Right cardiac atrium (tissue), 5 donors: ENCODE measurements around the gene EFCAB11. TPM values are rescaled to one million over a fixed set of nuclear protein-coding genes. Genes with fewer than 3 reads are reported as not detected.
"Not testable (repeated sequence)": the region's sequence is repeated elsewhere in the genome, so short reads cannot be mapped to it uniquely, and the experiment has no call there.

Source experiments
- ATAC-seq, 2 donors: fragments of 200-7000 bp; cut with Tn5 transposase; one replicate each; pipeline versions ENCODE4 v1.8.0 to v1.9.1; 2020; ENCODE audit warnings: moderate library complexity in 2 of 2, mild to moderate bottlenecking in 1 of 2
- DNase-seq, 3 donors: peaks; one replicate each; pipeline ENCODE4 v3.0.0-alpha.2; 2020
- H3K27ac ChIP-seq: one replicate; pipeline ENCODE4 v1.5.1; 2013; ENCODE audit warnings: mild to moderate bottlenecking, low read length, control low read depth, moderate library complexity
- H3K27me3 ChIP-seq: one replicate; pipeline ENCODE4 v1.6.1; 2013; ENCODE audit not compliant: control insufficient read depth, insufficient read depth
- H3K4me1 ChIP-seq: one replicate; pipeline ENCODE4 v1.6.1; 2013; ENCODE audit warnings: low read length; ENCODE audit not compliant: control insufficient read depth, insufficient read depth
- H3K4me3 ChIP-seq: one replicate; pipeline ENCODE4 v1.5.1; 2013; ENCODE audit warnings: low read length, control low read depth
- H3K9me3 ChIP-seq: one replicate; pipeline ENCODE4 v1.6.1; 2013; ENCODE audit warnings: low read length; ENCODE audit not compliant: control insufficient read depth
- WGBS: extraction: QIAGEN DNeasy Blood & Tissue Kit; methylation state at CpG from one replicate; pipeline ENCODE4 v1.1.7; 2013; 5-methylcytosine and 5-hydroxymethylcytosine counted together
- intact Hi-C, 4 donors: fragments of 100-400 bp; cut with DNase I; formaldehyde crosslinking; loops; one replicate each; pipeline versions ENCODE4 v1.11.0 to v1.14.0; 2022 to 2023
- polyA plus RNA-seq: library from polyadenylated mRNA; stranded (reverse); fragments of 200-250 nt; gene quantifications from one replicate; pipeline ENCODE4 v1.2.3, GENCODE V29; 2013
- total RNA-seq, 4 donors: library from RNA; stranded (reverse); fragmentation: NEBNext Ultra II Directional; extraction: Animal tissue kit (Norgen Biotek cat#: 25700); gene quantifications; one replicate each; pipeline ENCODE4 v1.2.1, GENCODE V29; 2021
- donor health status: healthy with polysubstance abuse.
- donor health status: DM: no; HTN: yes; CAD: no.
- donor health status: DM: no; HTN: no; CAD: no.
- donor health status: DM: no; HTN: yes; CAD: no; lungs with severe emphysema.
- donor health status: DM: yes; HTN: yes; CAD: no.

The EFCAB11 gene
- total and polyA plus RNA-seq, 5 donors: 3.0 to 4.2 (median 4.2) TPM

DNA sequence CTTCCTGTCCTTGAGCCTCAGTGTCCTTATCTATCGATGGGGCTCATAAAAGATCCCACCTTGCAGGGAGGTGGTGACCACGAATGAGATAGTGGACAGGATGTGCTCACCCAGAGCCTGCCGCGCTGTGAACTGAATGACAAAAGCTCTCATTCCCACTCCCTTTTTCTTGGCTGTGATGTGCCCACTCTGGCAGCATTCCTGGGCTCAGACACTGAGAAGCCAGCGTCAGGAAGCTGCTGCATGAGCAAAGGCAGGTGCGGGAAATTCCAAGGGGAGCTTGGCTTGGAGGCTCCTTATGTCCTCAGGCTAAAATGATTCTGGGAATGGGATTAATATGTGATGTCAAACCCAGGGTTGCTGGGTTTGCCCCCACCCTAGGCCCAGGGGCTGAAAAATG is 61.6 kb downstream of the EFCAB11 start:
- ATAC-seq: no peak
- Histone ChIP-seq H3K27me3 (no peaks in the 10 kb centered on the region), H3K4me1 (no peaks in the 10 kb centered on the region), H3K9me3 (no peaks in the 10 kb centered on the region), H3K27ac (no peak overlapping the region), H3K4me3 (no peak overlapping the region)
- intact Hi-C loops: no loop called here
- DNase-seq: no peak
- WGBS: 64% methylated on average over 6 of the region's 6 CpGs

DNA sequence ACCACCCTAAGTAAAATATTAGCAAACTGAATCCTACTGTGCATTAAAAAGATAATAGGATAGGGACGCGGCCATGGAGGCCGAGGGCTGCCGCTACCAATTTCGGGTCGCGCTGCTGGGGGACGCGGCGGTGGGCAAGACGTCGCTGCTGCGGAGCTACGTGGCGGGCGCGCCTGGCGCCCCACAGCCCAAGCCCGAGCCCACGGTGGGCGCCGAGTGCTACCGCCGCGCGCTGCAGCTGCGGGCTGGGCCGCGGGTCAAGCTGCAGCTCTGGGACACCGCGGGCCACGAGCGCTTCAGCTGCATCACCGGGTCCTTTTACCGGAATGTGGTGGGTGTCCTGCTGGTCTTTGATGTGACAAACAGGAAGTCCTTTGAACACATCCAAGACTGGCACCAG is 62.8 kb downstream of the EFCAB11 start:
- not testable (repeated sequence) for H3K27ac ChIP-seq, ATAC-seq

DNA sequence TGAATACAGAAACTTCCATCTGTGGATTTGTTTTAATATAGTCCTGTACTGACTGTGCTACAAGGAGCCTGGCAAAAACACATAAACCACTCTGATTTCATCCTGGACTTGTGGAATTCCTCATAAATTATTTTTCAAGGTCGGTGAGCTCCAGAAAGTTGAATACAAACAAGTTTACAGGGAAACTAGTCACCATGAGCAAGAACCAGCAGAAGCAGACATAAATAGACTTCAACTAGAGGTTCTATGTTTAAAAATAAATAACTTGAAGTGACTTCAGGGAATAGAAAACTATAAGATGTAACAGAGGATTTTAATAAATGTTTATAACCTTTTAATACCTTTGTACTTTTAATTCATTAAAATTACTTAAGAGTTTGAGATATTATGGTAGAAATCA is 63.5 kb downstream of the EFCAB11 start:
- no peaks in the 10 kb centered on the region for H3K4me1 ChIP-seq
- no peak for DNase-seq
- ATAC-seq: no peak
- WGBS: 90% methylated on average over 1 of the region's 1 CpG
- intact Hi-C loops: no loop called here
- no peak overlapping the region for H3K27ac ChIP-seq
- no peaks in the 10 kb centered on the region for H3K27me3 ChIP-seq
- no peak overlapping the region for H3K4me3 ChIP-seq
- no peaks in the 10 kb centered on the region for H3K9me3 ChIP-seq

More for the DNA sequence above, 62.8 kb downstream of the EFCAB11 start:
- peak in 1 of 3 donors; percentile 30 for DNase-seq
- H3K27me3 ChIP-seq, H3K9me3 ChIP-seq, H3K4me1 ChIP-seq, intact Hi-C loops, H3K4me3 ChIP-seq: not testable (repeated sequence)
- WGBS: 96% methylated on average over 35 of the region's 35 CpGs

DNA sequence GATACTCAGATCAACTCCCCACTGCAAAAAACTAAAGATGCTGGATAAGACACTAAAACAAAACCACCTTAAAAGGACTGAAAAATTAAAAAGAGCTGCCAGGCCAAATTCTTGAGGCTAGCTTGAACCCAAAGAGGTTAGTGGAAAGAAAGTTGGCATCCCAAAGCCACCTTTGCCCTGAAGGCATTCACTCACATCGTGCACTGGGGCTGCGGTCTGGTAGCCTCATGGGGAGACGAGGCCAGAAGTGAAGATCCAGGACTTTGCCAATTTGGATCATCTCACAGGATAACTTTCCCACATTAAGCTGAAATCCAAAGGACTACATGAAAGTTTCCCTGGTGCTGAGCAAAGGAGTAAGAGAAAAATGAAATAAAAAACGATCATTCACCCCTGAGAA is 63.9 kb downstream of the EFCAB11 start:
- no peak for ATAC-seq
- Histone ChIP-seq H3K9me3 (no peaks in the 10 kb centered on the region), H3K4me1 (no peaks in the 10 kb centered on the region), H3K27ac (no peak overlapping the region), H3K27me3 (no peaks in the 10 kb centered on the region), H3K4me3 (no peak overlapping the region)
- intact Hi-C loops: no loop called here
- 93% methylated on average over 4 of the region's 4 CpGs for WGBS
- no peak for DNase-seq

DNA sequence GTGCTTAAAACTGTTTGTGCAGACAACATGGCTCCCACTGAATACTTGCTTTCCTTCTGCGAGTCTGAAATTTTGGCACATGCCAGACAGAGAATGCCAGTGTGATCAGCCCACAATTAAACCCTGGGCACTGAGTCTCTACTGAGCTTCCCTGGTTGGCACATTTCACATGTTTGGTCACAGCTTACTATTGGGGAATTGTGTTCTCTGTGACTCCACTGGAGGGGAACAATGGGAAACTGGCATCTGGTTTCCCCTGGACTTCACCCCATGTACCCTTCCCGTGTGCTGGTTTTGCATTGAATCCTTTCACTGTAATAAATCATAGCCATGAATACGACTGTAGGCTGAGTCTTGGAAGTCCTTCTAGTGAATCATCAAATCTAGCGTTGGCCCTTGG is 64.9 kb downstream of the EFCAB11 start:
- ATAC-seq: no peak
- Histone ChIP-seq H3K4me3 (no peak overlapping the region), H3K27ac (no peak overlapping the region), H3K9me3 (no peaks in the 10 kb centered on the region), H3K4me1 (no peaks in the 10 kb centered on the region), H3K27me3 (no peaks in the 10 kb centered on the region)
- 91% methylated on average over 4 of the region's 4 CpGs for WGBS
- intact Hi-C loops: no loop called here
- no peak for DNase-seq

DNA sequence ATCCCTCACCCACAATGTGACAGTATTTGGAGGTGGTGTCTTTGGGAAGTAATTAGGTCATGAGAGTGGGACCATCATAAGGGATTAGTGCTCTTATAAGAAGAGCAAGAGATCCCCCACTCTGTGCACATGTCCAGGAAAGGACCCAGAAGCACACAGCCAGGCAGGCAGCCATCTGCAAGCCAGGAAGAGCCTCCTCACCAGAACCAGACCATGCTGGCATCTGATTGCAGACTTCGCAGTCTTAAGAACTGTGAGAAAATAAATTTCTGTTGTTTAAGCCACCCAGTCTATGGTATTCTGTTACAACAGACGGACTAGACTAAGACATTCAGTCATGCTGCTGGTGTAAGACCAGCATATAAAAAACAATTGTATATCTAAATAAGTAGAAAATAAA is 69.8 kb downstream of the EFCAB11 start:
- Histone ChIP-seq H3K4me1 (no peaks in the 10 kb centered on the region), H3K4me3 (no peak overlapping the region), H3K27me3 (no peaks in the 10 kb centered on the region), H3K27ac (no peak overlapping the region), H3K9me3 (no peaks in the 10 kb centered on the region)
- intact Hi-C loops: no loop called here
- DNase-seq (no peak), ATAC-seq (no peak)
- WGBS: 97% methylated on average over 2 of the region's 2 CpGs

DNA sequence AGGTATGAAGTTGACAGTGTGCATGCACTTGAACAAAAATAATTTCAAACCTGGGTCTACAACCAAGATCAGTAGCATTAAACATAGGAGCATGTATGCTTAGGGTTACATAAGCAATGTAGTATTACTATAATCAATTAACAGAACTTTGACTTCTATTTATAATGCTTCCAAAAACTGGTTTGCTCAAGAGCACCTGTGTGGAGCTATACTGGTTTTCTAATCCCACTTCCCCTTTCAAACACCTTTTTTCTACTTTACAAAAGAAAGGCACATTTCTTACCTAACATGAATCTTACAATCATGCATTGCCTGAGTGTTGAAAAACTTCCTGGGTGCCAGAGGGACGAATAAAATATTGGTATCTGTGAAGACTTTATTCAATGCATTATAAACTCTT is 72.7 kb downstream of the EFCAB11 start:
- Histone ChIP-seq H3K4me3 (no peak overlapping the region), H3K4me1 (no peaks in the 10 kb centered on the region), H3K9me3 (no peaks in the 10 kb centered on the region), H3K27me3 (no peaks in the 10 kb centered on the region), H3K27ac (no peak overlapping the region)
- DNase-seq (no peak), ATAC-seq (no peak)
- intact Hi-C loops: no loop called here
- 94% methylated on average over 1 of the region's 1 CpG for WGBS

DNA sequence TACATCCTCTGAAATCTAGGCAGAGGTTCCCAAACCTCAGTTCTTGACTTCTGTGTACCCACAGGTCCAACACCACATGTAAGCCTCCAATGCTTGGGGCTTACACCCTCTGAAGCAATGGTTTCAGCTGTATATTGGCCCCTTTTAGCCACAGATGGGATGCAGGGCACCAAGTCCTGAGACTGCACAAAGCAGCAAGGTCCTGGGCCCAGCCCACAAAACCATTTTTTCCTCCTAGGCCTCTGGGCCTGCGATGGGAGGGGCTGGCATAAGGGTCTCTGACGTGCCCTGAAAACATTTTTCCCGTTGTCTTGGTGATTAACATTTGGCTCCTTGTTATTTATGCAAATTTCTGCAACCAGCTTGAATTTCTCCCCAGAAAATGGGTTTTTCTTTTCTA is 80.4 kb downstream of the EFCAB11 start:
- H3K27ac ChIP-seq, H3K4me3 ChIP-seq, ATAC-seq, intact Hi-C loops, DNase-seq, H3K9me3 ChIP-seq, H3K27me3 ChIP-seq, H3K4me1 ChIP-seq: not testable (repeated sequence)
- 91% methylated on average over 3 of the region's 3 CpGs for WGBS

DNA sequence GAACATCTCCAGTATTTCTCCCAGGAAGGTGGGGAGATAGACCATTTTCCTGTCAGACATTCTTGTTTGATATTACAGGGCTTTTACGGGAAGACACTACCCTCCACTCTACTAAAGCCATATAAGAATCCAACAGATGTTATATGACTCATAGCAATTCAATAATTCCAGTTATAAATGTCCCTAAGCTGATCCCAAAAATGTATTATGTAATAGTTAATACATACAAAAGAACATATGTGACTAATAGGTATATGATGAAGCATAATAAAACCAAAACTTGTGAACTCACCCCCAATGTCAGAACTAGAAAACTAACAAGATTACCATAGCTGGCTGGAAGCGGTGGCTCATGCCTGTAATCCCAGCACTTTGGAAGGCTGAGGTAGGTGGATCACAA is 84.2 kb downstream of the EFCAB11 start:
- Histone ChIP-seq H3K4me3 (no peak overlapping the region), H3K9me3 (peaks cover 2% of the 10 kb centered on the region), H3K4me1 (no peaks in the 10 kb centered on the region), H3K27ac (no peak overlapping the region), H3K27me3 (no peaks in the 10 kb centered on the region)
- ATAC-seq (no peak), DNase-seq (no peak)
- WGBS: 90% methylated on average over 2 of the region's 2 CpGs
- intact Hi-C loops: no loop called here

DNA sequence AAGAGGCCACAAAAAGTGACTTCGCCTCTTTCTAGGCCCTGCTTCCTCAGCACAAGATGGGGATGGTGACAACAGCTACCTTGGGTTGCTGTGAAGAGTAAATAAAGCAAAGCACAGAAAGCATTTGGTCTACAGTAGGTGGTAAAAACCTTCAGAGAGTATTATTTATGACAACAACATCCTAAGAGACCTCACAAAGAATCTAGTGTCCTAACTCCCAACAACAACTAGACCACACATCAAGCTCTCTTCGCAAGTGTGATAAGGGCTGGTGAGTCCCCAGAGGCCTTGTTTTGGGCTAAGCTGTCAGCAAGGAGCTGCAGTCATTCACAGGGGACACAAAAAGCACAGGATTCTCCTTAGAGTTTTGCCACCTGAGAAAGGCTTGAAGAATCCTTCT is 84.9 kb downstream of the EFCAB11 start:
- Histone ChIP-seq H3K9me3 (peaks cover 2% of the 10 kb centered on the region), H3K27me3 (no peaks in the 10 kb centered on the region), H3K4me1 (no peaks in the 10 kb centered on the region), H3K4me3 (no peak overlapping the region), H3K27ac (no peak overlapping the region)
- DNase-seq: no peak
- intact Hi-C loops: no loop called here
- 81% methylated on average over 2 of the region's 2 CpGs for WGBS
- no peak for ATAC-seq

DNA sequence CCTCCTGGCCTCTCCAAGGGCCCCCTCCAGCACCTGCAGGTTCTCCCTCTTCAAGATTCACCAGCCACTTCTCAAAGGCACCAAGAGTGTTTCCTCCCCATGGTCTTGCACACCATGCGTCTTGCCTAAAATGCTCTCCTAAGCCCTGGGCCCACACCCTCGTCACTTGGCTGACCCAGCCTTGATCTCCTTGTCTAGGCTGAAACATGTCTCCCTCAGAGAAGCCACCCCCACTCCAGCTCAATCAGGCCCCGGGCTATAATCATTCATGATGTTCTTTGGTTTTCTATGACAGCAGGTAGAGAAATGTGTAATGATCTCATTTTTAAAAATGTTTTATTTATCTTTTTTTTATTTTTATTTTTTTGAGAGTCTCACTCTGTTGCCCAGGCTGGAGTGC is 88.1 kb downstream of the EFCAB11 start:
- no peak overlapping the region for H3K4me3 ChIP-seq
- no peaks in the 10 kb centered on the region for H3K27me3 ChIP-seq
- ATAC-seq (no peak), DNase-seq (no peak)
- 89% methylated on average over 3 of the region's 3 CpGs for WGBS
- intact Hi-C loops: no loop called here
- H3K4me1 ChIP-seq: no peaks in the 10 kb centered on the region
- H3K9me3 ChIP-seq: peaks cover 2% of the 10 kb centered on the region
- H3K27ac ChIP-seq: no peak overlapping the region

DNA sequence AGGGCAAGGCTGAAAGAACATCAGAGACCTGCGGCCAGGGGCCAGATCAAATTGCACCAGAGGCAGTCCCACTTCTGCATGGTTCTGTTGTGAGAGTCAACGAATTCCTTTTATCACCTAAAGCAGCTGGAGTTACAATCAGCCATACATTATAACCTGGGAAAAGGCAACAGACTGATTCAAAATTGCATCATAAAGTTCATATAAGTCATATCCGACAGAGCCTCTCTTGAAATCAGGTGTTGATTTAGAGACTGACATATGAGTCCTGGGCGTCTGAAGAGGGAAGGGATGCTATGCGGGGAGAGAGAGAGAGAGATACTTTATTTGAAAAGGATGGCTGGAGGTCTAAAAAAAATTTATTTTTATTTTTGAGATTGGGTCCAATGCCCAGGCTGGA is 89.4 kb downstream of the EFCAB11 start:
- H3K27me3 ChIP-seq: no peaks in the 10 kb centered on the region
- intact Hi-C loops: no loop called here

More for the DNA sequence above, 89.4 kb downstream of the EFCAB11 start:
- DNase-seq: no peak
- no peak for ATAC-seq
- peaks cover 2% of the 10 kb centered on the region for H3K9me3 ChIP-seq
- H3K27ac ChIP-seq: no peak overlapping the region
- H3K4me1 ChIP-seq: no peaks in the 10 kb centered on the region
- WGBS: 89% methylated on average over 5 of the region's 5 CpGs
- H3K4me3 ChIP-seq: no peak overlapping the region
